Measurements from ENCODE around the gene PPFIA3. TPM values are rescaled to one million over a fixed set of nuclear protein-coding genes. Genes with fewer than 3 reads are reported as not detected.
A peak's percentile ranks its signal among the peaks of the same experiment; 100 is the strongest.

The PPFIA3 gene
- total RNA-seq, 1 experiment from 2014 or later, result 33.6 TPM

GRCh38 chr19:49127674-49128544 is 8.6 kb downstream of the PPFIA3 start:
- no peak overlapping the region for H3K27ac ChIP-seq (ENCODE audit: low read depth, low read length, poor library complexity, severe bottlenecking)
- ChIA-PET CTCF (interaction anchor here (0.6 to 1.4 kb wide), 8 partner anchors 12 to 173 kb away, joined by 4 to 25 read pairs (median 8); partner anchors contain the start of gene LIN7B), POLR2A (ENCODE audit: low non-redundant PET) (interaction anchor here (0.6 to 0.7 kb wide), 5 partner anchors 22 to 462 kb away, joined by 3 to 17 read pairs (median 7); no protein-coding TSS in a partner anchor)

DNA sequence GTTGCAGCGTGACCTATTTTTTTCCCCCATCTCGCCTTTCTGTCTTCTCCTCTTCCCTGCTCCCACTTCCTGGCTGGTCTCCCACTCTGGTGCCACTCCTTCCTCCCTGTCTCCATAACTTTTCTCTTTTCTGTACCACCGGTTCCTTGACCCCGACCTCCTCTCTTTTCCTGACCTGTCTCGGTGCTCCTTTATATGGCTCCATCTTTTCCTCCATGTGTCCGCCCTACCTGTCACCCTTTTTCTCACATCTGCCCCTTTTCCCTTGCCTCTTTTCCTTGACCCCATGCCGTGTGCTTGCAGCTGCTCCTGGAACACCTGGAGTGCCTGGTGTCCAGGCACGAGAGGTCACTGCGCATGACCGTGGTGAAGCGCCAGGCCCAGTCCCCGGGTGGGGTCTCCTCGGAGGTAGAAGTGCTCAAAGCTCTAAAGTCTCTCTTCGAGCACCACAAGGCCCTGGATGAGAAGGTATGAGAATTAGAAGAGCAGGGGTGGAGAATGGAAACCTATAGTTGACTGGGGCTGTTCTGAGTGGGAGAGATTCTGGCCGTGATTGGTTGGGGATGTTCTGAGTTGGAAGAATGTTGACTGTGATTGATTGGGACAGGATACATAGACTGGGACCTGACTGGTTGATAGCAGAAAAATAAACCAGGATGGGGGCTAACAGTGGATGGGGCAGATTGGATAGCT is 9.3 kb downstream of the PPFIA3 start:
- ChIA-PET POLR2A (ENCODE audit: low non-redundant PET) (interaction anchor here (0.6 kb wide), 1 partner anchor 22 kb away, joined by 13 read pairs; no protein-coding TSS in a partner anchor), CTCF (interaction anchor here (0.7 to 1.4 kb wide), 3 partner anchors 11 to 17 kb away, joined by 4 to 15 read pairs (median 6); partner anchors contain the start of gene LIN7B)
- peaks cover 20% of the 10 kb centered on the region for H3K4me1 ChIP-seq (ENCODE audit: insufficient read depth, low read length, poor library complexity, severe bottlenecking)
- H3K27me3 ChIP-seq (replicated peaks; ENCODE audit: insufficient read depth, low read depth, low read length, poor library complexity), result no peaks in the 10 kb centered on the region
- H3K4me3 ChIP-seq (ENCODE audit: low read depth, low read length, poor library complexity, severe bottlenecking), result peak overlapping the region; percentile 49
- H3K27ac ChIP-seq (ENCODE audit: low read depth, low read length, poor library complexity, severe bottlenecking), result peak overlapping the region; percentile 61
- no peak for TF ChIP-seq CTCF (conservative IDR thresholded peaks at IDR 0.05; ENCODE audit: low read depth, low read length)
- TF ChIP-seq EZH2 (IDR thresholded peaks at IDR 0.05; ENCODE audit: borderline replicate concordance, low read depth, low read length, poor library complexity, severe bottlenecking), result no peak
- H3K36me3 ChIP-seq (ENCODE audit: insufficient read depth, low read length, poor library complexity, severe bottlenecking), result peaks cover 10% of the 10 kb centered on the region
- intact Hi-C loops (cut with micrococcal nuclease; ENCODE audit: unreplicated experiment), result no loop called here
- no peak for DNase-seq (ENCODE audit: low spot score)
- H3K9me3 ChIP-seq (ENCODE audit: low read depth, low read length, poor library complexity, severe bottlenecking), result no peaks in the 10 kb centered on the region
- BruUV-seq (replicated peaks), result TSS peak; percentile 63

More at GRCh38 chr19:49127674-49128544, 8.6 kb downstream of the PPFIA3 start:
- intact Hi-C loops (cut with micrococcal nuclease; ENCODE audit: unreplicated experiment), result no loop called here
- Histone ChIP-seq H3K4me1 (ENCODE audit: insufficient read depth, low read length, poor library complexity, severe bottlenecking) (peaks cover 18% of the 10 kb centered on the region), H3K27me3 (replicated peaks; ENCODE audit: insufficient read depth, low read depth, low read length, poor library complexity) (no peaks in the 10 kb centered on the region), H3K36me3 (ENCODE audit: insufficient read depth, low read length, poor library complexity, severe bottlenecking) (peaks cover 7% of the 10 kb centered on the region), H3K4me3 (ENCODE audit: low read depth, low read length, poor library complexity, severe bottlenecking) (peak overlapping the region; percentile 49), H3K9me3 (ENCODE audit: low read depth, low read length, poor library complexity, severe bottlenecking) (no peaks in the 10 kb centered on the region)
- no TSS peak for BruUV-seq (replicated peaks)
- DNase-seq (ENCODE audit: low spot score), result peak; percentile 98
- TF ChIP-seq CTCF (conservative IDR thresholded peaks at IDR 0.05; ENCODE audit: low read depth, low read length), result no peak
- TF ChIP-seq EZH2 (IDR thresholded peaks at IDR 0.05; ENCODE audit: borderline replicate concordance, low read depth, low read length, poor library complexity, severe bottlenecking), result no peak

- H3K4me1 ChIP-seq (ENCODE audit: insufficient read depth, low read length, poor library complexity, severe bottlenecking), result peaks cover 21% of the 10 kb centered on the region
- POLR2A ChIA-PET (ENCODE audit: low non-redundant PET), result interaction anchor here (0.6 kb wide), 1 partner anchor 22 kb away, joined by 13 read pairs; no protein-coding TSS in a partner anchor
- H3K4me3 ChIP-seq (ENCODE audit: low read depth, low read length, poor library complexity, severe bottlenecking), result peak overlapping the region; percentile 49
- no peaks in the 10 kb centered on the region for H3K9me3 ChIP-seq (ENCODE audit: low read depth, low read length, poor library complexity, severe bottlenecking)
- peak; percentile 46 for DNase-seq (ENCODE audit: low spot score)
- CTCF ChIA-PET, result no interaction called here
- no TSS peak for BruUV-seq (replicated peaks)
- no peaks in the 10 kb centered on the region for H3K27me3 ChIP-seq (replicated peaks; ENCODE audit: insufficient read depth, low read depth, low read length, poor library complexity)
- H3K27ac ChIP-seq (ENCODE audit: low read depth, low read length, poor library complexity, severe bottlenecking), result no peak overlapping the region
- TF ChIP-seq EZH2 (IDR thresholded peaks at IDR 0.05; ENCODE audit: borderline replicate concordance, low read depth, low read length, poor library complexity, severe bottlenecking), result no peak
- no peak for TF ChIP-seq CTCF (conservative IDR thresholded peaks at IDR 0.05; ENCODE audit: low read depth, low read length)
- peaks cover 15% of the 10 kb centered on the region for H3K36me3 ChIP-seq (ENCODE audit: insufficient read depth, low read length, poor library complexity, severe bottlenecking)
- intact Hi-C loops (cut with micrococcal nuclease; ENCODE audit: unreplicated experiment), result no loop called here
Measured at GRCh38 chr19:49129238-49129583, 9.9 kb downstream of the PPFIA3 start.
